ENCODE measurements around the gene MCF2L. TPM values are rescaled to one million over a fixed set of nuclear protein-coding genes. Genes with fewer than 3 reads are reported as not detected.

MCF2L gene
- total and polyA plus RNA-seq, 12 donors = 29.6 to 99.8 (median 45.3) TPM

GRCh38 chr13:113143466-113144254 lies 174.6 kb downstream of the MCF2L start:
- WGBS, 2 donors = 86 to 89% methylated on average over 39 of the region's 39 CpGs
- no peaks in the 10 kb centered on the region for H3K4me1 ChIP-seq
- H3K9me3 ChIP-seq = no peaks in the 10 kb centered on the region
- no peak for TF ChIP-seq CTCF (IDR thresholded peaks at IDR 0.05)
- DNase-seq = no peak
- no peaks in the 10 kb centered on the region for H3K36me3 ChIP-seq
- no peak for ATAC-seq
- no peak overlapping the region for H3K27ac ChIP-seq
- intact Hi-C loops (cut with DNase I) = no loop called here
- H3K27me3 ChIP-seq = peaks cover 0 to 3% (median 0%) of the 10 kb centered on the region in 7 donors
- no peak overlapping the region for H3K4me3 ChIP-seq

GRCh38 chr13:113144255-113144629 lies 175.2 kb downstream of the MCF2L start:
- 82 to 83% methylated on average over 10 to 12 of the region's 12 CpGs for whole genome bisulfite sequencing, 2 donors
- peaks cover 0 to 3% (median 0%) of the 10 kb centered on the region in 7 donors for H3K27me3 ChIP-seq
- no peak for DNase-seq
- H3K4me1 ChIP-seq = no peaks in the 10 kb centered on the region
- TF ChIP-seq CTCF (IDR thresholded peaks at IDR 0.05) = no peak
- H3K36me3 ChIP-seq = no peaks in the 10 kb centered on the region
- H3K9me3 ChIP-seq = no peaks in the 10 kb centered on the region
- no peak for ATAC-seq
- no peak overlapping the region for H3K27ac ChIP-seq
- no peak overlapping the region for H3K4me3 ChIP-seq
- intact Hi-C loops (cut with DNase I) = no loop called here

GRCh38 chr13:113145496-113145895 lies 176.5 kb downstream of the MCF2L start:
- intact Hi-C loops (cut with DNase I) = no loop called here
- no peaks in the 10 kb centered on the region for H3K4me1 ChIP-seq
- H3K9me3 ChIP-seq = no peaks in the 10 kb centered on the region
- H3K27ac ChIP-seq = no peak overlapping the region
- no peak overlapping the region for H3K4me3 ChIP-seq
- no peaks in the 10 kb centered on the region for H3K36me3 ChIP-seq
- DNase-seq = no peak
- peaks cover 0 to 3% (median 0%) of the 10 kb centered on the region in 7 donors for H3K27me3 ChIP-seq
- no peak for ATAC-seq
- TF ChIP-seq CTCF (IDR thresholded peaks at IDR 0.05) = no peak
- 85 to 86% methylated on average over 12 of the region's 12 CpGs for WGBS, 2 donors

GRCh38 chr13:113145911-113146598 lies 177.0 kb downstream of the MCF2L start:
- no peak for ATAC-seq
- Histone ChIP-seq H3K36me3 (no peaks in the 10 kb centered on the region), H3K27me3 (peaks cover 0 to 5% (median 0%) of the 10 kb centered on the region in 7 donors), H3K4me1 (no peaks in the 10 kb centered on the region), H3K4me3 (no peak overlapping the region), H3K9me3 (no peaks in the 10 kb centered on the region), H3K27ac (no peak overlapping the region)
- TF ChIP-seq CTCF (IDR thresholded peaks at IDR 0.05) = no peak
- 89 to 93% methylated on average over 15 of the region's 15 CpGs for WGBS, 2 donors
- no peak for DNase-seq
- intact Hi-C loops (cut with DNase I) = no loop called here
